Smooth muscle cell of the pulmonary artery (primary cell): Measurements from ENCODE around the gene COMMD2. TPM values are rescaled to one million over a fixed set of nuclear protein-coding genes. Genes with fewer than 3 reads are reported as not detected.

ENCODE experiments used
- total RNA-seq: library from RNA; depleted of rRNA; stranded (reverse); fragments of >200 nt; gene quantifications from 2 replicates; pipeline ENCODE4 v1.2.3, GENCODE V29; 2014

Gene COMMD2
- 30.0 and 37.0 TPM in 2 replicates for total RNA-seq

DNA sequence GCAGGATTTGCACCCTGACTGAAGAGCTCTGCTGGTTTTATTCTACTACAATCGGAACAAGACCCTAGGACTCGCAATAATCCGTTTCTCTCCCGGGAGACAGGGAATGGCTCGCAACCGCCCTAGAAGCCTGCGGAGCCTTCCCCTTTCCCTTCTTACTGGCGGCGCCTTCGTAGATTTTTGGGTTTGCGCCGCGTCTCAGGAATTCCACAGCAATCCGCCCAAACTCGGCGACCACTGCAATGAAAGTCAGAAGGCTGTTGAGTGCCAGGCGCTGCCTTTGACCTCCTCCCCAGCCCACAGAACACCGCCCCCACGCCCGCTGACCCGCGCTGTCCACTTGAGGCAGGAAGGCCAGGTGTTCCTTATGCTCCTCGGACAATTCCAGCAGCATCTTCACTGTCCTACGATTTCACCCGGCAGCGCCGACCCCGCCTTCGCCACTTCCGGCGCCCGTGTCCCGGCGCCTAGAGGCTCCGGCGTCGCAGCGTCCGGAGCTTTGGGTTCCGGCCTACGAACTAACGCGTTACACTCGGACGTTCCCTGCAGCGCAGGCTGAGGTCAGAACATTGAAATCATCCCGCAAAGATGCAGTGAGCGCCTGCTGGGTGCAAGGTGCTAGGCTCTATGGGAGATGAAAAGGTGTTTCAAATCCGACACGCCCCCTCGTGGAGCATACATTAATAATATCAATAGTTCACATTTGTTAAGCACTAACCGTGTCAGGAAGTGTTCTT, at the start of gene COMMD2:
Gene COMMD2, minus strand, starts transcription at position 439 of the 737 bp plus-strand sequence. Its CDS starts 45 bp downstream, at position 394.

DNA sequence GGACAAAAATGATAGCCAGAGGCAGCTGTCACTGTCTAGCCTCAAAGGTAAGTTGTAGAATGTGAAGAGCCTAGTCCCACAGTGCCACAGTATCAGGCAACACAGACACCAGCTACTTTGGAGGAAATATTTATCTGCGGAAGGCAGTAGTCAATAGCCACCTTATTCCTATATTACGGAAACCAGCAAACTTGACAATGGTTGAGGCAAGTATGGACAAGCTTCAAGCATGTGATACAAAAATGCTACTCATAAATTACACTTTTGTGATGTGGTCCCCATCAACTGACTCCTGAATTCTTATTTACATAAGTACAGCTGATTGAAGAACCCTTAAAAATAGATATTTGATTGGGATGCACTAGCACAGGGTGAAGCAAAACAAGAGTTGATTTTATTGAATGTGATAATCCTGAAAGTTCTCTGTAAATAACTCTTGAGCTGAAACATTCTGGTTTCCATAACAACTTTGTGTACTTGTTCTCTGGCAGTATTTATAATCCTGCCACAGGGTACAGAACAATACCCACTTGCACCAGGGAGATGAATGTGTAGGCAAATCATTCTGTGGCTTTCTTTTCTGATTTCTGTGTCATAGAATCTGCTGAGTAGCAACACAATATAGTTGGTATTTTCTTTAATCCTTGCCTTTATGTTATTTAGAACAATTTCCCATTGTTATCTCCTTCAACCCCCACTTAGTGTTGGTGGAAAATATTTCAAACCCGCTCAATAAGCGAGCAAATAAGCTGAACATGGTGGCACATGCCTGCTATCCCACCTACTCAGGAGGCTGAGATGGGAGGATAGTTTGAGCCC, 40.4 kb upstream of the COMMD2 start, which contains the start of gene ANKUB1:
Gene ANKUB1, minus strand, starts transcription at position 103 of the 819 bp plus-strand sequence. CDS start 188 bp downstream, outside the sequence.

Other genes starting within 250 kb of the COMMD2 start
- gene WWTR1, start 94.5 kb downstream of the COMMD2 start, total RNA-seq = 103 and 128 TPM in 2 replicates
- not detected in 2 replicates for gene ANKUB1, start 40.1 kb upstream of the COMMD2 start, total RNA-seq
- 36.4 and 70.1 TPM in 2 replicates for gene RNF13, start 60.7 kb upstream of the COMMD2 start, total RNA-seq
- 204 and 243 TPM in 2 replicates for gene PFN2, start 218.4 kb upstream of the COMMD2 start, total RNA-seq